ENCODE measurements around the gene UTS2B. TPM values are rescaled to one million over a fixed set of nuclear protein-coding genes. Genes with fewer than 3 reads are reported as not detected.
"Not testable (repeated sequence)": the region's sequence is repeated elsewhere in the genome, so short reads cannot be mapped to it uniquely, and the experiment has no call there.

The UTS2B gene
- total and polyA plus RNA-seq, 9 of the 15 experiments (the other 6 are each of a cell fraction or from before 2014, with no cell fraction given): 0.06 TPM; not detected in 8

DNA sequence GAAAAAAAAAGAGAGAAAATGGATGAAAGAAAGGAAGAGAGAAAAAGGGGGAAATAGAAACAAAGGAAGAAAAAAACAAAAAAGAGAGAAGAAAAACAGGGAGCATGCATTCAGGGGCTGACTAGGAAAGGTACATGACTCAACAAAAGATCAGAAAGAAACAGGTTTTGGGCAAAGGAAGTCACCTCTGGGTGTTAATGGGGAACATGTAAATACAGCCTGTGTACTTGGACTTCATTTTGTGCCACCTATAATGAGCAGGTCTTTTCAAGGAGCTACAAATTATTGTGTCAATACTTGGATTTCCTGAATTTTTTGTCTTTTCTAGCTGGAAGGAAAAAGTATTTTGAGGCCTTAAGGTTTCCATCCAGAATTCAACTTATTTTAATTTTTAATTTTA lies 54.6 kb downstream of the UTS2B start:
- ChIA-PET POLR2A (interaction anchor here (0.6 kb wide), 1 partner anchor 15 kb away, joined by 3 read pairs; no protein-coding TSS in a partner anchor), CTCF (ENCODE audit: low intra/inter-chr PET ratio) (no interaction called here)
- Histone ChIP-seq H3K4me2 (ENCODE audit: insufficient read depth, low read length) (no peak overlapping the region), H3K4me3 (no peak overlapping the region), H4K20me1 (replicated peaks; ENCODE audit: control insufficient read depth, insufficient read depth, low read length) (no peaks in the 10 kb centered on the region), H3K4me1 (replicated peaks in 1 of 2; ENCODE audit: control insufficient read depth in 2 of 2, insufficient read depth in 2 of 2, low read length in 2 of 2) (no peaks in the 10 kb centered on the region), H3K9me1 (ENCODE audit: control insufficient read depth, insufficient read depth, low read length) (no peaks in the 10 kb centered on the region), H3K27me3 (ENCODE audit: control insufficient read depth in 2 of 2, insufficient read depth in 2 of 2, low read length in 2 of 2) (peaks cover 0 to 2% of the 10 kb centered on the region in 2 experiments; a peak in 1 of 5 replicates), H3K36me3 (ENCODE audit: control insufficient read depth, insufficient read depth, low read length) (no peaks in the 10 kb centered on the region), H3K9me3 (replicated peaks; ENCODE audit: control insufficient read depth, insufficient read depth, low read depth, low read length) (no peaks in the 10 kb centered on the region), H2AFZ (ENCODE audit: low read depth, low read length) (no peak overlapping the region), H3K9ac (ENCODE audit: insufficient read depth in 1 of 2, low read depth in 2 of 2, low read length in 2 of 2) (no peak overlapping the region), H3K79me2 (ENCODE audit: control insufficient read depth, insufficient read depth, low read length) (no peaks in the 10 kb centered on the region), H3K27ac (ENCODE audit: extremely low read depth, low read depth, low read length) (no peak overlapping the region)
- BruUV-seq (replicated peaks): no TSS peak
- TF ChIP-seq, protein P1, sequence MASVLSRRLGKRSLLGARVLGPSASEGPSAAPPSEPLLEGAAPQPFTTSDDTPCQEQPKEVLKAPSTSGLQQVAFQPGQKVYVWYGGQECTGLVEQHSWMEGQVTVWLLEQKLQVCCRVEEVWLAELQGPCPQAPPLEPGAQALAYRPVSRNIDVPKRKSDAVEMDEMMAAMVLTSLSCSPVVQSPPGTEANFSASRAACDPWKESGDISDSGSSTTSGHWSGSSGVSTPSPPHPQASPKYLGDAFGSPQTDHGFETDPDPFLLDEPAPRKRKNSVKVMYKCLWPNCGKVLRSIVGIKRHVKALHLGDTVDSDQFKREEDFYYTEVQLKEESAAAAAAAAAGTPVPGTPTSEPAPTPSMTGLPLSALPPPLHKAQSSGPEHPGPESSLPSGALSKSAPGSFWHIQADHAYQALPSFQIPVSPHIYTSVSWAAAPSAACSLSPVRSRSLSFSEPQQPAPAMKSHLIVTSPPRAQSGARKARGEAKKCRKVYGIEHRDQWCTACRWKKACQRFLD (CRISPR knock-in tag; IDR thresholded peaks at IDR 0.05): no peak
- TF ChIP-seq COPS2 (conservative IDR thresholded peaks at IDR 0.05) (no peak), RBBP5 (IDR thresholded peaks at IDR 0.05; ENCODE audit: borderline replicate concordance, insufficient read depth, low read length, poor library complexity, severe bottlenecking) (no peak), RBM25 (IDR thresholded peaks at IDR 0.05; ENCODE audit: low read depth, low read length, severe bottlenecking) (no peak), ZBTB7A (IDR thresholded peaks at IDR 0.05; ENCODE audit: borderline replicate concordance, control insufficient read depth, low read depth, low read length) (no peak), U2AF2 (optimal IDR thresholded peaks at IDR 0.05; ENCODE audit: low read depth, low read length) (no peak)
- TF ChIP-seq, protein P2, sequence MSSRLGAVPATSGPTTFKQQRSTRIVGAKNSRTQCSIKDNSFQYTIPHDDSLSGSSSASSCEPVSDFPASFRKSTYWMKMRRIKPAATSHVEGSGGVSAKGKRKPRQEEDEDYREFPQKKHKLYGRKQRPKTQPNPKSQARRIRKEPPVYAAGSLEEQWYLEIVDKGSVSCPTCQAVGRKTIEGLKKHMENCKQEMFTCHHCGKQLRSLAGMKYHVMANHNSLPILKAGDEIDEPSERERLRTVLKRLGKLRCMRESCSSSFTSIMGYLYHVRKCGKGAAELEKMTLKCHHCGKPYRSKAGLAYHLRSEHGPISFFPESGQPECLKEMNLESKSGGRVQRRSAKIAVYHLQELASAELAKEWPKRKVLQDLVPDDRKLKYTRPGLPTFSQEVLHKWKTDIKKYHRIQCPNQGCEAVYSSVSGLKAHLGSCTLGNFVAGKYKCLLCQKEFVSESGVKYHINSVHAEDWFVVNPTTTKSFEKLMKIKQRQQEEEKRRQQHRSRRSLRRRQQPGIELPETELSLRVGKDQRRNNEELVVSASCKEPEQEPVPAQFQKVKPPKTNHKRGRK (tag; IDR thresholded peaks at IDR 0.05): peak; percentile 69; the same call in 1 of the 2 replicates
- intact Hi-C loops (cut with micrococcal nuclease) (no loop called here), in situ Hi-C loops (cut with MboI) (no loop called here)
- ATAC-seq: no peak
- DNase-seq (ENCODE audit: extremely low read depth in 1 of 4, low spot score in 3 of 4): no peak
- no peak for FAIRE-seq

DNA sequence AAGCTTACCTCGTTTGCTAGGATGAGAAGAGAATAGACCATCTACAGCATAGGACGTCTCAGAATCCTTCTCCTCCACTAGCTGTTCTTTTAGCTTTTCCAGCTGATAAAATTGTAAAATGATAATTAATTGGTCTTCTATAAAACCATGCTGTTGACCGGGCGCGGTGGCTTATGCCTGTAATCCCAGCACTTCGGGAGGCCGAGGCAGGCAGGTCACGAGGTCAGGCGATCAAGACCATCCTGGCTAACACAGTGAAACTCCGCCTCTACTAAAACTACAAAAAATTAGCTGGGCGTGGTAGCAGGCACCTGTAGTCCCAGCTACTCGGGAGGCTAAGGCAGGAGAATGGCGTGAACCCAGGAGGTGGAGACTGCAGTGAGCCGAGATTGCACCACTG lies 55.1 kb downstream of the UTS2B start:
- in situ Hi-C loops (cut with MboI): not testable (repeated sequence)

More for the DNA sequence above, 55.1 kb downstream of the UTS2B start:
- BruUV-seq (replicated peaks); H3K27me3 ChIP-seq (ENCODE audit: control insufficient read depth in 2 of 2, insufficient read depth in 2 of 2, low read length in 2 of 2); H3K9ac ChIP-seq (ENCODE audit: insufficient read depth in 1 of 2, low read depth in 2 of 2, low read length in 2 of 2); H2AFZ ChIP-seq (ENCODE audit: low read depth, low read length); DNase-seq (ENCODE audit: extremely low read depth in 1 of 4, low spot score in 3 of 4); H3K27ac ChIP-seq (ENCODE audit: extremely low read depth, low read depth, low read length); H3K36me3 ChIP-seq (ENCODE audit: control insufficient read depth, insufficient read depth, low read length); H3K9me3 ChIP-seq (replicated peaks; ENCODE audit: control insufficient read depth, insufficient read depth, low read depth, low read length); intact Hi-C loops (cut with micrococcal nuclease); H3K4me2 ChIP-seq (ENCODE audit: insufficient read depth, low read length); FAIRE-seq; H3K4me3 ChIP-seq; H3K79me2 ChIP-seq (ENCODE audit: control insufficient read depth, insufficient read depth, low read length); H3K9me1 ChIP-seq (ENCODE audit: control insufficient read depth, insufficient read depth, low read length); ATAC-seq; POLR2A ChIA-PET; H4K20me1 ChIP-seq (replicated peaks; ENCODE audit: control insufficient read depth, insufficient read depth, low read length); CTCF ChIA-PET (ENCODE audit: low intra/inter-chr PET ratio); H3K4me1 ChIP-seq (replicated peaks in 1 of 2; ENCODE audit: control insufficient read depth in 2 of 2, insufficient read depth in 2 of 2, low read length in 2 of 2): not testable (repeated sequence)
- 0% methylated on average over 14 of the region's 14 CpGs for WGBS (ENCODE audit: insufficient coverage, low coverage, missing lambda C conversion rate)

Data from K562 (cell line).